NCI-H146 (cell line): ENCODE data around the gene TLCD1.

Experiments
- DNase-seq: peaks from one replicate; lab custom pipeline; 2025; lab: John Stamatoyannopoulos, UW

TLCD1 gene

DNA sequence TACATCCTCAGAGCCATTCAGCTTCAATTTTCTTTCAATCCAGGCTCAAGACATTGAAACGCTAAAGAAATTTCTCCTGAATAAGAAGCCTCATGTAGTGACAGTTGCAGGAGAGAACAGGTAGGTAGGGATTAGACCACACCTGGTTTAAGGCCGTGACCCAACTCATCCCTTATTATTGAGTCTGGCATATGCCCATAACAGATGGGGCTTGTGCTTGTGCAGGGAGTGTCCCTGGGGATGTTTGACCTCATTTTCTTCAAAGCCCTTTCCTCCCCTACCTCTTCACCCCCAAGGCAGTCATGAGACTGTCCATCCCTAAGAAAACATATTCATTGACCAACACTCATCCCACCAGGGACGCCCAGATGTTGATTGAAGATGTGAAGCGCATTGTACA is 39.7 kb downstream of the TLCD1 start:
- DNase-seq = no peak

DNA sequence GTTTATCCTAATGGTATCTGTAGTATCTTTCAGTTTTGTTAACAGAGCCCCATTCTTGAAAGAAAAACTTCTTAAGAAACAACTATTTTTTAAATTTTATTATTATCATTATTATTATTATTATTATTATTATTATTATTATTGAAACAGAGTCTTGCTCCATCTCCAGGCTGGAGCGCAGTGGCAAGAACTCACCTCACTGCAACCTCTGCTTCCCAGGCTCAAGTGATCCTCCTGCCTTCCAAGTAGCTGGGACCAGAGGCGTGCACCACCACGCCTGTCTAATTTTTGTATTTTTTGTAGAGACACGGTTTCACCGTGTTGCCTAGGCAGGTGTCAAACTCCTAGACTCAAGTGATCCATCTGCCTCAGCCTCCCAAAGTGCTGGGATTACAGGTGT is 40.7 kb downstream of the TLCD1 start:
- DNase-seq = no peak

DNA sequence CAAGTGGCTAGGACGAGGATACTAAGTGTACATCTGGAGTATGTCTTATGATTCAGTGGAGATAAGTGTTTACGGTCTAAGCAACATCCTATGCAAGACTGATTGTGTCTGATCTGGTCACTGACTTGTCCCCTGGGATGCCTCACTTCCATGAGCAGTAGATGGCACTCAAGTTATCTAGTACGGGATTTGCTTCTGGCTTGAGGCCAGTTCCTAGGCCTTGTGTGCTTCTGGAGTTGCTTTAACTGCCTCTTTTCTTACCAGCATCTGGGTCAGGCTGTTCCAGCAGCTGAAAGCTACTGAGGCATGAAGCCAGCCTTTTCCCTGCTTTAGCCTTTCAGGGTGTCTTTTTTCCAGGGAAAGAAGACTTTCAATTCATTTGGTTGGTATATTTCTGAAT is 41.1 kb downstream of the TLCD1 start:
- DNase-seq = no peak

DNA sequence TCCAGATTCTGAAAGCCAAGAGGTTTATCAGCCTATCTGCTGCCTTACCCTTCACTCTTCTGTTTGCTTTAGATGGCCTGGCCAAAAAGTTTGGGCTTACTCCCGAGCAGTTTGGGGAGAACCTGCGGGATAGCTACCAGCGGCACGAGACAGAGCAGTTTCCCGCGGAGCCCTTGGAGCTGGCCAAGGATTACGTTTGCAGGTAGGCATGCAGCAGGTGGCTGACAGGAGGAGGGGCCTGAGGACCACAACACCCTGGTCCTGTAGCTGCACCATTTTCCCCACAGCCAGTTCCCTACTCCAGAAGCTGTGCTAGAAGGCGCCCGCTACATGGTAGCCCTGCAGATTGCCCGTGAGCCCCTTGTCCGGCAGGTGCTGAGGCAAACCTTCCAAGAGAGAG is 43.4 kb downstream of the TLCD1 start:
- no peak for DNase-seq

DNA sequence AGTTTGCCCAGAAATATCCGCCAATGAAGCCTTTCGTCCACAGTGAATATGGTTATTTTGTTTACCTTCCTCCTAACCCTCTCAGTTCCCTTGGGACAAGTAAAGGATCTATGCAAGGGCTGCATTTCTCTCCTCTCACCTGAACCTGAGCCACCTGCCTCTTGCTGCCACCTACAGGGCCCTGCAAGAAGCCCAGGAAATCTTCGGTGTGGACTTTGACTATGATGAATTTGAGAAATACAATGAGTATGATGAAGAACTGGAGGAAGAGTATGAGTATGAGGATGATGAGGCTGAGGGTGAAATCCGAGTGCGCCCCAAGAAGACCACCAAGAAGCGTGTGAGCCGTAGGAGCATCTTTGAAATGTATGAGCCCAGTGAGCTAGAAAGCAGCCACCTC is 50.1 kb downstream of the TLCD1 start:
- DNase-seq = no peak

DNA sequence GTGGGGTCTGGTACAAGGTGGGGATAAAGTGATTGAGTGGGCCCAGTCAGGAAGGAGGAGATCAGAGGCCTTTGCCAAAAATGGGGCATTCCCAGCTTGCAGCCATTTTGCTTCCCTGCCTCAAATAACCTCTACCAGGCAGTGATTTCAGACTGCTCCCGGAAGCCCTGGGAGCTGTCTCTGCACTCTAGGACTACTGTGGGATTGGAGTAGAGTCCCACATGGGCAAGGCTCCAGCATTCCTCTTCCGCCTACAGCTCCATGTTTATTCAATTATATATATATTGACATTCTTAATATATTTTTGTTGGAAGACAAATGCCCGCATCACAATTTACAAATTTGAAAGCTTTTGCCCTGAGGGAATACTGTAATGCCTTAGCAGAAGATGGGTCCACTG is 50.5 kb downstream of the TLCD1 start:
- no peak for DNase-seq
